GM12892 (cell line): ENCODE measurements around the gene CNTN4.

Experiments
- POLR2AphosphoS5 ChIP-seq: IDR thresholded peaks from 2 replicates; pipeline ENCODE4 v1.6.1; 2011; ENCODE audit warnings: low read depth, low read length, control low read depth
- TAF1 ChIP-seq: IDR thresholded peaks from 2 replicates; pipeline ENCODE4 v1.6.1; 2011; ENCODE audit warnings: low read depth, mild to moderate bottlenecking, control low read depth, low read length, borderline replicate concordance

GRCh38 chr3:2873986-2874385, 775.3 kb downstream of the CNTN4 start:
- TF ChIP-seq POLR2AphosphoS5 (no peak), TAF1 (no peak)
